NB4 (cell line): Measurements from ENCODE around the gene SULT1A1.
"Not testable (repeated sequence)": the region's sequence is repeated elsewhere in the genome, so short reads cannot be mapped to it uniquely, and the experiment has no call there.

Experiments used
- DNase-seq: peaks from one replicate; pipeline ENCODE4 v3.0.0; 2010; ENCODE audit warnings: low read depth
- H3K4me3 ChIP-seq: one replicate; pipeline ENCODE4 v1.5.1; 2011; ENCODE audit warnings: mild to moderate bottlenecking, low read depth, low read length, moderate library complexity
- CTCF ChIP-seq: IDR thresholded peaks from one replicate; pipeline ENCODE4 v1.5.1; 2012; ENCODE audit warnings: low read depth, low read length
- MAX ChIP-seq: IDR thresholded peaks from 2 replicates; pipeline ENCODE4 v1.6.1; 2011; ENCODE audit warnings: low read depth, low read length
- MYC ChIP-seq: IDR thresholded peaks from 2 replicates; pipeline ENCODE4 v1.6.1; 2011; ENCODE audit warnings: low read depth, low read length
- POLR2A ChIP-seq: IDR thresholded peaks from 2 replicates; pipeline ENCODE4 v1.6.1; 2011; ENCODE audit warnings: mild to moderate bottlenecking; ENCODE audit not compliant: insufficient read length; ENCODE audit errors: extremely low read depth

Gene SULT1A1

GRCh38 chr16:28609631-28610594 is at the start of gene SULT1A1:
Gene SULT1A1 (minus strand): TSS chr16:28610044. CDS start chr16:28608855, 1,189 bp downstream.
- H3K4me3 ChIP-seq, result no peak within 1 kb of the TSS
- TF ChIP-seq MAX, result no peak
- TF ChIP-seq MYC, result no peak
- TF ChIP-seq POLR2A, result no peak
- no peak for TF ChIP-seq CTCF
- DNase-seq, result no peak

GRCh38 chr16:28639959-28640358 is 30.1 kb upstream of the SULT1A1 start:
- not testable (repeated sequence) for H3K4me3 ChIP-seq

GRCh38 chr16:28638359-28638758 is 28.5 kb upstream of the SULT1A1 start:
- H3K4me3 ChIP-seq, DNase-seq: not testable (repeated sequence)

More at GRCh38 chr16:28639959-28640358, 30.1 kb upstream of the SULT1A1 start:
- DNase-seq, result not testable (repeated sequence)

GRCh38 chr16:28637765-28638164 is 27.9 kb upstream of the SULT1A1 start, which contains the start of gene NPIPB8:
Gene NPIPB8 (plus strand): TSS chr16:28638065. CDS start chr16:28638361, 296 bp downstream.
- not testable (repeated sequence) for H3K4me3 ChIP-seq, DNase-seq

GRCh38 chr16:28636093-28636823 is 26.4 kb upstream of the SULT1A1 start:
- DNase-seq, H3K4me3 ChIP-seq: not testable (repeated sequence)

GRCh38 chr16:28630905-28631304 is 21.1 kb upstream of the SULT1A1 start:
- not testable (repeated sequence) for H3K4me3 ChIP-seq, DNase-seq

GRCh38 chr16:28623172-28623711 is 13.4 kb upstream of the SULT1A1 start:
- peak overlapping the region; percentile 71 for H3K4me3 ChIP-seq

GRCh38 chr16:28622532-28623171 is 12.8 kb upstream of the SULT1A1 start:
- peak; percentile 29 for DNase-seq
- peak overlapping the region; percentile 71 for H3K4me3 ChIP-seq

More at GRCh38 chr16:28623172-28623711, 13.4 kb upstream of the SULT1A1 start:
- peak; percentile 78 for DNase-seq
- TF ChIP-seq MAX (0 out of 2 replicates have a peak, but pooled peaks have one; percentile 30), POLR2A (peak; percentile 37), MYC (no peak; the same call in none of the 2 replicates), CTCF (no peak)

- DNase-seq, result no peak
- TF ChIP-seq CTCF (no peak), POLR2A (no peak), MYC (no peak), MAX (no peak)
- peak overlapping the region; percentile 71 for H3K4me3 ChIP-seq
Observed at GRCh38 chr16:28621481-28622155, 11.8 kb upstream of the SULT1A1 start.

GRCh38 chr16:28620316-28620715 is 10.5 kb upstream of the SULT1A1 start:
- H3K4me3 ChIP-seq, DNase-seq: not testable (repeated sequence)
